ENCODE measurements around the gene ADAMTS3.
"Not testable (repeated sequence)": the region's sequence is repeated elsewhere in the genome, so short reads cannot be mapped to it uniquely, and the experiment has no call there.

ADAMTS3 gene

DNA sequence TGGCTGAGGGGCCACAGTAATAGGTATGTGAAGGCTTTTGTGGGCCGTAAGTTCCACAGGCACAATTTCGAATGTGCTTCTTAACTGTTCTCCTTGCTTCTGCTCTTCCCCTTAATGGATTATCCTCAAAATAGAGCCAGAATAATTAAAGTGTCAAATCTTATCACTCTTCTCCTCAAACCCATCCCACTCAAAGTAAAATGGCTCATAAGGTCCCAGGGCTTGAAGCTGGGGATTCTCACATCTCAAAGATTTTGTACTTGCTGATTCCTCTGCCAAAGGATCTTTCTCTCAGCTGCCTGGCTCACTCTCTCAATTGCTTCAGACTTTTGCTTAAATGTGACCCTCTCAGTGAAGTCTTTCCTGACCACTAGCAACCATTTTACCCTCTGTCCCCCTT, 16.6 kb downstream of the ADAMTS3 start:
- DNase-seq (ENCODE audit: low spot score), result no peak

- no peak for DNase-seq (ENCODE audit: low spot score)
Measured at GRCh38 chr4:72546456-72546855, 22.6 kb downstream of the ADAMTS3 start.

- not testable (repeated sequence) for DNase-seq (ENCODE audit: low spot score)
Measured at GRCh38 chr4:72540694-72541093, 28.3 kb downstream of the ADAMTS3 start.

DNA sequence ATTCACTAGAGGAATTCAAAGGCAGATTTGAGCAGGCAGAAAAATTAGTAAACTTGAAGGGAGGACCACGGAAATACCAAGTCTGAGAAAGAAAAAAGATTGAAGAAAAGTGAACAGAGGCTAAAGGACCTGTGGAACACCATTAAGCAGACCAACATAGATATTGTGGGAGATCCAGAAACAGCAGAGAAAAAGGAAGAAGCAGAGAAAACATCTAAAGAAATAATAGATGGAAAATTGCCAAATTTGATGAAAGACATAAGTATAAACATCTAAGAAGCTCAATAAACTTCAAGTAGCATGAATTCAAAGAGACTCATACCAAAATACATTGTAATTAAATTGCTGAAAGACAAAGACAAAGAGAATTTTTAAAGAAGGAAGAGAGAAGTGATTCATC, 31.0 kb downstream of the ADAMTS3 start:
- no peak for DNase-seq (ENCODE audit: low spot score)

GRCh38 chr4:72536443-72536842, 32.6 kb downstream of the ADAMTS3 start:
- no peak for DNase-seq (ENCODE audit: low spot score)

DNA sequence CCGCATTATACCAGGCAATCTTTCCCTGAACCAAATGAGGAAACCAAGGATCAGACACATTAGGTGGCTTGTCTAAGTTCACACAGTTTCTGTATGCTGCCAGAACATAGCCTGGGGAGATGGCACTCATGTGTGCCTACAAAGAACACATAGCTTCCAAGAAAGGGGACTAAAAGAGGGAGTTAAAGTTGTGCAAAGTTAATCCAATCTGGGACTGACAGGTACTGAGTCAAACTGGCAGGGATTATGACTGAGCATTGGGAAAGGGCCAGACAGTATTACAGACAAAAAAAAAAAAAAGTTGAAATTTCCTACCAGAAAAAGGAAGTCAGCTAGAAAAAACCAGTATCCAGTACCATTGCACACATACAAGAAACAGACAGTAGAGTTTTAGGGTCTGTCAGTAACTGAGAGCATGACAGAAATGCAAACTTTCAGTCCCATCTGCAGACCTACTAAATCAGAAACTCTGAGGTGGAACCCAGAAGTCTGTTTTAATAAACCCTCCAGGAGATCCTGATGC, 37.2 kb downstream of the ADAMTS3 start:
- DNase-seq (ENCODE audit: low spot score), result no peak

GRCh38 chr4:72531322-72531721, 37.7 kb downstream of the ADAMTS3 start:
- no peak for DNase-seq (ENCODE audit: low spot score)

DNA sequence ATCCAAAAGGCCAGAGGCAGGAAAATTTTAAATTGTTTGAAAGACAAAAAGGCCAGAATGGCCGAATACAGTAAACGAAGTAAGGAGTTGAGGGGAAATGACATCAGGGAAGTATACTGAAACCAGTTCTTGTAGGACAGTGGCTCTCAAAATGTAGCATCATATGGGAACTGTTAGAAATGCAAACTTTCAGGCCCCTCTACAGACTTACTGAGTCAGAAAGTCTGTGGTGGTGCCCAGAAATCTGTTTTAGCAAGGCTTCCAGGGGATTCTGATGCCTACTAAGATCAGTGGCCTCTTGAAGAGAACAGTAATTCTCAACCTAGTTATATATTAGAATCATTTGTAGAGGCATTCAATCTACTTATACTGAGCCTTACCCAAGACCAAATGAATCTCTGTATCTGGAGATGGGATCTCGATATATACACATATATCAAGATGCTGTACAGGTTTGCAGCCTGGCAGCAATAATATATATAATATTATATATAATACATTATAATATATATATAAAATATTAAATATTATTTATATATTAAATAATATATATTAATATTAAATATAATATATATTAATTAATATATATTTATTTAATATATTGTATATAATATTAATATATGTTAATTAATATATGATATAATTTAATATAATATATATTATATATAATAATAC, 39.7 kb downstream of the ADAMTS3 start:
- no peak for DNase-seq (ENCODE audit: low spot score)

DNA sequence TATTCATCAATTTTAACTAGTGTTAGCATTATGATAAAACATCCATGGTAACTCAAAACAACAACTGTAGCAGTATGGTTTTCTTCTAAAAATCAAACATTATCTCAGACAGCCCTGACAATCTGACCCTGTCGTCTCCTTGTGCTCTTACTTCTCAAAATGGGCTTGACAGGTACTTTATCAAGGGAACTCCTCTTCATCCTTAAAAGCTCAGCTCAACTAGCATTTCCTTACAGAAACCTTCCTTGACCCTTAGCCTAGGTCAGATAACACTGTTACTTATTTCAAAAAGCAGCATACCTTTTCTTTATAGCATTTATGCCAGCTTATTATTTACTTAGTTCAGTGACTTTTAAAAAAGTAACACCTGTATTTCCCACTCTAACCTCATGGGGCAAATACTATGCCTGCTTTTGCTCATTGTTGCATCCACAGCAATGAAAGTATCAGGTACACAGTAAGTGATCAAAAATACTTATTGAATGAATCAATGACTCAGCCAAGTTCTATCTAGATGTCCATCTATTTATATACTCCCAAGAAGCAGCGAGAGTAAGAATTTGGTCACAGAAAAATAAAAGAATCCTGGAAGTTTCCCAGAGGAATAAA, 41.9 kb downstream of the ADAMTS3 start:
- DNase-seq (ENCODE audit: low spot score), result no peak

- no peak for DNase-seq (ENCODE audit: low spot score)
Measured at GRCh38 chr4:72525938-72526337, 43.1 kb downstream of the ADAMTS3 start.

DNA sequence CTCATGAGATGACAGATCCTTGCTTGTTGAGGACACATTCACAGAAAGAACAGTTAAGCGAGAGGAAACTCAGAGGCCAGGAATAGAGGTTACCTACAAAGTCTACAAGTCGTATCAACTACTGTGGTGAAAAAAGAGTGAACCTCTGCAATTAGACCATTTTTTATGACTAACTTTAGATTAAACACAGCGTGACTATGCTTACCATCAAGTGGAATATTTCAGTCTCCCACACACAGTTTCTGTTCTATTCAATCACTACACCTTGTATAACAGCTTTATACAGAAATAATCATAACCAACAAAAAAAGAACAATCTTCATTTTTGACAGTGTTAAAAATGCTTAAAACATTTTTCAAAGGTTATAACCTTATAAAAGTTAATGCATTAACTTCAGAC, 46.6 kb downstream of the ADAMTS3 start:
- no peak for DNase-seq (ENCODE audit: low spot score)

DNA sequence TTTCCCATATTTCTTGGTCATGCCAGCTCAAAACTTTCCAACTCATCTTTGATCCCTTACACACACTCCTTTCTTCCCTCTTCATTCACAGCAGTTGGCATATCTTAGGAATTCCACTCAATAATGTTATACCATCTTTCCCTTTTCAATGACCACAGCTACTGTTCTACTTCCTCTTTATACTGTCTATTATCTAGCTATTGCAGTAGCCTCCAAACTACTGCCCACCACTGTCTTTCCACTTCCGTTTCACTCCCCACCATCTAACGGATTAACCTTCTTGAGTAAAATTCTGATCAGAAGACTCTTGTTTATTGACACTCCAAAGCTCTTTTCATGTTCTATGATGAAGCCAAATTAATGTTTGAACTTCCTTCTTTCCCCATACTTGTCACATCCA, 55.8 kb downstream of the ADAMTS3 start:
- no peak for DNase-seq (ENCODE audit: low spot score)

DNA sequence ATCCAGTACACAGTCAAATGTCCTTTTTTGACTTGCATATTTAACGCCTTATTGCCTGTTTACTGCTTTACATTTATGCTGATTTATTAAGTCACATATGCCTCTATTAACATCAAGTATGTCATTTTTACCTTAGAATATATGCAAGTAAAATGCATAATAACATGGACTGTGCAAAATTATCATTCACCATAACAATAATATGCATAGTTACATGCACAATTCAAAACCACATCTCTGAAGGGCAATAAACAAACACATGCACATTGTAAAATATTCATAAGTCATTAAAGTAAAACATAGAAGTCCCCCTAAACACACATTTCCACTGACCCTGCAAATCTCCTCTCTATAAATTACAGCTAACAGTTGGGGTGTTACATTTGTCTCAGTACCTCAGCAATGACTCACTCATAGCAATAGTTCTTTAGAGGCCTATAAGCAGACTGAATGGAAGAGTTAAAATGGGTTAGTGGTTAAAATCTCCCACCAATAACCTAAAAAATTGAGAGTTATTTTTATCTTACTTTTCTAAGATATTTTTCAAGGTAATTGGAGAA, 61.1 kb downstream of the ADAMTS3 start:
- no peak for DNase-seq (ENCODE audit: low spot score)

- DNase-seq (ENCODE audit: low spot score), result no peak
Measured at GRCh38 chr4:72507167-72507566, 61.9 kb downstream of the ADAMTS3 start.

DNA sequence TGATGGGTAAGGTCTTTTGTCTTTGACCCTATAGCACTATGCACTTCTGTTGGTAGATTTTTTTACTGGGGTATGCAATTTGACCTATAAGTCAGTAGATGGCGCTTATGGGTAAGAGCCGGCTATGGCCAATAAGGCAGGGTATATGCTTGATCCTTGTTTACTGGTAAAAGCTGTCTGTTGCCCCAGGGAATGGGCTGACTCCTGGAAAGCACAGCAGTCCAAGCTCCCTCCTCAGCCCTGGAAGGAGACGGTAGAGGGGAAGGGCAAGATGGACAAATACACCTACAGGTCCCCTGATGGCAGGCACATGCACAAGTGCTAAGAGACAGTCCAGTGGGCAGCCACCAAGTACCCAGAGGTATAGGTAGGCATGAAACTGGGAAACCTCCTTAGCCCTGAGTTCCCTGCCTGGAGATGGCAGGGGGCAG, 63.7 kb downstream of the ADAMTS3 start:
- no peak for DNase-seq (ENCODE audit: low spot score)

DNA sequence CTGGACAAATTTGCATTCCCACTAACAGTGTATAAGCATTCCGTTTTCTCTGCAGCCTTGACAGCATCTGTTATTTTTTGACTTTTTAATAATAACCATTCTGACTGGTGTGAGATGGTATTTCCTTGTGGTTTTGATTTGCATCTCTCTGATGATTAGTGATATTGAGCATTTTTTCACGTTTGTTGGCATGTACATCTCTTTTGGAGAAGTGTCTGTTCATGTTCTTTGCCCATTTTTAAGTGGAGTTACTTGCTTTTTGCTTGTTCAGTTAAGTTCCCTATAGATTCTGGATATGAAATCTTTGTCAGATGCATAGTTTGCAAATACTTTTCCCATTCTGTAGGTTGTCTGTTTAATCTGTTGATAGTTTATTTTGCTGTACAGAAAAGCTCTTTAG, 68.8 kb downstream of the ADAMTS3 start:
- DNase-seq (ENCODE audit: low spot score), result no peak

DNA sequence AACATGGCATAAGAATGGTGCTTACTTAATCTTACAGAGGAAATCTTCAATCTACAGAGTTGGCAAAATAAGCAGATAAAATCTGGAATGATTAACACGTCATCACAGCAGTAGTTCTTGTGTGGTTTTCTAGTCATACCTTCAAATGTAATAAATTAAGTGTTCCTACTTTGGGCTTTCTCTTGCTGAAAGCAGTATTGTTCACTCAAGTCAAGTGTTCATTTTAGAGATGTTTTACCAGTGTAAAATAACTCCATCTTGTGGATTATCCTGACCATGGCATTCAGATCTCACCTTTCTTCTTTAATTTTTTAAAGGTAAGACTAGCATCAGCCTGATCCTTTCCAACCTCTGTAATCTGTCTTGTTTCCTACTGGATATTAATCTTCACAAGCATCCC, 72.9 kb downstream of the ADAMTS3 start:
- DNase-seq (ENCODE audit: low spot score), result no peak

DNA sequence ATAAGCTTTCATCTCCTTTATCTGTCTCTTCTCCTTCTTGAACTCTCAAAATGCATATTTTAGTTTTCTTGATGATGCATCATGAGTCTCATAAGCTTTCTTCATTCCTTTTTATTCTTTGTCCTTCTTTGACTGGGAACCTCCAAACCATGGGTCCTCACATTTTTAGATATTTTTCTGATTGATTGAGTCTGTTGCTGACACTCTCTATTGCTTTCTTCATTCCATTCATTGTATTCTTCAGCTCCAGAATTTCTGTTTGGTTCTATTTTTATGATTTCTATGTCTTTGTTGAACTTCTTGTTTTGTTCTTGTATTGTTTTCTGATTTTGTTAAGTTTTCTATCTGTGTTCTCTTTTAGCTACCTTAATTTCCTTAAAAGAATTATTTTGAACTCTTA, 74.9 kb downstream of the ADAMTS3 start:
- DNase-seq (ENCODE audit: low spot score), result no peak

- DNase-seq (ENCODE audit: low spot score), result no peak
Measured at GRCh38 chr4:72489267-72489666, 79.8 kb downstream of the ADAMTS3 start.

GRCh38 chr4:72486991-72487390, 82.0 kb downstream of the ADAMTS3 start:
- no peak for DNase-seq (ENCODE audit: low spot score)

DNA sequence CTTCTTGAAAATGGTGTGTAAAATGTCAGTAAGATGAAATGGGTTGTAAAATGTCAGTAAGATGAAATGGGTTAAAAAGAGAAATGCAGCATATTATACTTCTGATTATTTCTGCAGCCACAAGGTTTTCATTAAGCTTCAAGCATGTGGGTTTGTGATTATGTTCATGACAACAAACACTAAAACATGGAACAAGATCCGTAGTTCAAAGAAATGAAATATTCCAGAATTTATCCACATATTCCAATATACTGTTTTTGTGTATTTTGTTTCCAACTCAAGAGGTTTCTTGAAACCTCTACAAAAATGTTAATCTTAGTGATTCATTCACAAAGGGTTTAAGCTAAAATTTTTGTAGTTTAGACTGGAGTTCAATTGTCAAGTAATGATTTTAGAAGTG, 84.0 kb downstream of the ADAMTS3 start:
- DNase-seq (ENCODE audit: low spot score), result no peak

DNA sequence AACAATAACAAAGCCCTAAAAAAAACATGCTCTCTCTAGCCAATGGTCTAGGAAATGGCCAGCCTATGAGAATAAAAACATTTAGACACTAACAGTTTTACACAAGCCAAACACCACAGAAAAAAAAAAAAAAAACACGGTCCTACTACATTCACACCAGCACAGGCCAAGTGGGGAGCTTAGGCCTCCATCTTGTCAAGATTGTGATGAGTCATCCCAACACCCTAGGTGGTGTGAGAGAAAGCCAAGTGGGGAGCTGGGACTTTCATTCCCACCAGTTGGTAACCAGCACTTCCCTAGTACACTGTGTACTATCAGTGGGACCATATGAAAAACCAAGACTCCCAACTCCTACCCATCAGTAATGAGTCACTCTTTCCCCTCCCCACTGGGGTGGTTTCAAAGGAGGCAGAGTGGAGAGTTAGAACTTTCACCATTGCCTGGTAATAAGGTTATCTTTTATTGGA, 95.6 kb downstream of the ADAMTS3 start:
- no peak for DNase-seq (ENCODE audit: low spot score)

DNA sequence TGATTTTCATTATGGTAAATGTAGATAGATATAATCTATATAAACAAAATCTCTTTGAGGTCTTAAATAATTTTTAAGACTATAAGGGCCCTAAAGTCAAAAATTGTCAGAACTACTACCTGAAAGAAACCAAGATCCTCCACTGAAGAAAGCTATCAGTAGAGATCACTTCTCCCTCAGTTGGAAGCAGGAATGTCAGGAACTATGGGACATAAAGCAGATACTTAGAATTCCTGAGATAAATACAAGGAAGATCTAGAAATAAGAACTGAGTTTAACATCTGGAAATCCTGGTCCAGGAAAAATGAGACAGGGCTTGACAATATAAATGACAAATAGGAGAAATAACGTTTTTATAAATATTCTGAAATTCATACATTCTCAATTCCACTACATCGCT, 97.2 kb downstream of the ADAMTS3 start:
- DNase-seq (ENCODE audit: low spot score), result no peak
